HUES6 (cell line): ENCODE measurements around the gene SUCLA2.
"Not testable (repeated sequence)": the region's sequence is repeated elsewhere in the genome, so short reads cannot be mapped to it uniquely, and the experiment has no call there.

Source experiments
- H3K27ac ChIP-seq: 2 replicates; pipeline ENCODE4 v1.7.0; 2013; ENCODE audit warnings: low read depth, mild to moderate bottlenecking, low read length, inconsistent platforms
- H3K27me3 ChIP-seq: 2 replicates; pipeline ENCODE4 v1.6.1; 2013; ENCODE audit warnings: low read length; ENCODE audit not compliant: control insufficient read depth, insufficient read depth
- H3K36me3 ChIP-seq: 2 replicates; pipeline ENCODE4 v1.6.1; 2013; ENCODE audit warnings: low read length; ENCODE audit not compliant: control insufficient read depth, insufficient read depth
- H3K4me1 ChIP-seq: 2 replicates; pipeline ENCODE4 v1.6.1; 2013; ENCODE audit warnings: low read length; ENCODE audit not compliant: control insufficient read depth, insufficient read depth
- H3K4me3 ChIP-seq: 2 replicates; pipeline ENCODE4 v1.5.1; 2013; ENCODE audit warnings: low read depth, low read length
- H3K9ac ChIP-seq: one replicate; pipeline ENCODE4 v1.6.1; 2013; ENCODE audit warnings: mild to moderate bottlenecking, low read length
- H3K9me3 ChIP-seq: 2 replicates; pipeline ENCODE4 v1.6.1; 2013; ENCODE audit warnings: low read depth, low read length; ENCODE audit not compliant: control insufficient read depth, insufficient read depth

Gene SUCLA2

GRCh38 chr13:48019796-48020195 is 18.7 kb upstream of the SUCLA2 start:
- H3K36me3 ChIP-seq = no peaks in the 10 kb centered on the region
- no peak overlapping the region for H3K27ac ChIP-seq
- no peak overlapping the region for H3K4me3 ChIP-seq
- H3K9ac ChIP-seq = no peak overlapping the region
- no peaks in the 10 kb centered on the region for H3K27me3 ChIP-seq
- H3K4me1 ChIP-seq = no peaks in the 10 kb centered on the region
- H3K9me3 ChIP-seq = no peaks in the 10 kb centered on the region

- no peaks in the 10 kb centered on the region for H3K36me3 ChIP-seq
- H3K9ac ChIP-seq = no peak overlapping the region
- H3K27ac ChIP-seq = no peak overlapping the region
- H3K9me3 ChIP-seq = no peaks in the 10 kb centered on the region
- no peaks in the 10 kb centered on the region for H3K4me1 ChIP-seq
- H3K27me3 ChIP-seq = no peaks in the 10 kb centered on the region
- no peak overlapping the region for H3K4me3 ChIP-seq
Observed at GRCh38 chr13:48018637-48019036, 17.6 kb upstream of the SUCLA2 start.

- Histone ChIP-seq H3K4me3 (no peak overlapping the region), H3K36me3 (no peaks in the 10 kb centered on the region), H3K9ac (no peak overlapping the region), H3K4me1 (peaks cover 6% of the 10 kb centered on the region; the same call in 1 of the 2 replicates), H3K27ac (no peak overlapping the region), H3K27me3 (no peaks in the 10 kb centered on the region), H3K9me3 (peaks cover 2% of the 10 kb centered on the region; the same call in 1 of the 2 replicates)
Observed at GRCh38 chr13:48014359-48014758, 13.3 kb upstream of the SUCLA2 start.

GRCh38 chr13:48012668-48013067 is 11.6 kb upstream of the SUCLA2 start:
- Histone ChIP-seq H3K4me3 (no peak overlapping the region), H3K4me1 (peaks cover 9% of the 10 kb centered on the region; the same call in 1 of the 2 replicates), H3K36me3 (no peaks in the 10 kb centered on the region), H3K27me3 (no peaks in the 10 kb centered on the region), H3K27ac (no peak overlapping the region), H3K9ac (no peak overlapping the region), H3K9me3 (peaks cover 2% of the 10 kb centered on the region; the same call in 1 of the 2 replicates)

GRCh38 chr13:48010698-48011097 is 9.6 kb upstream of the SUCLA2 start:
- Histone ChIP-seq H3K9ac (no peak overlapping the region), H3K9me3 (peaks cover 2% of the 10 kb centered on the region; the same call in 1 of the 2 replicates), H3K27ac (no peak overlapping the region), H3K36me3 (no peaks in the 10 kb centered on the region), H3K4me1 (peaks cover 9% of the 10 kb centered on the region; the same call in 1 of the 2 replicates), H3K4me3 (no peak overlapping the region), H3K27me3 (no peaks in the 10 kb centered on the region)

- Histone ChIP-seq H3K9ac (no peak overlapping the region), H3K27me3 (no peaks in the 10 kb centered on the region), H3K9me3 (peaks cover 2% of the 10 kb centered on the region; the same call in 1 of the 2 replicates), H3K4me1 (peaks cover 17% of the 10 kb centered on the region), H3K36me3 (no peaks in the 10 kb centered on the region), H3K4me3 (no peak overlapping the region), H3K27ac (no peak overlapping the region)
Observed at GRCh38 chr13:48009284-48009683, 8.2 kb upstream of the SUCLA2 start.

- Histone ChIP-seq H3K9me3 (no peaks in the 10 kb centered on the region), H3K9ac (no peak overlapping the region), H3K27ac (no peak overlapping the region; the same call in 1 of the 2 replicates), H3K27me3 (no peaks in the 10 kb centered on the region), H3K4me1 (peaks cover 41% of the 10 kb centered on the region), H3K4me3 (no peak overlapping the region), H3K36me3 (no peaks in the 10 kb centered on the region)
Observed at GRCh38 chr13:48006396-48006795, 5.3 kb upstream of the SUCLA2 start.

- H3K36me3 ChIP-seq = no peaks in the 10 kb centered on the region
- peaks cover 34% of the 10 kb centered on the region for H3K4me1 ChIP-seq
- no peaks in the 10 kb centered on the region for H3K9me3 ChIP-seq
- no peaks in the 10 kb centered on the region for H3K27me3 ChIP-seq
- peak overlapping the region; percentile 95; the same call in 1 of the 2 replicates for H3K27ac ChIP-seq
- no peak overlapping the region for H3K4me3 ChIP-seq
- H3K9ac ChIP-seq = peak overlapping the region; percentile 81
Observed at GRCh38 chr13:48004201-48004600, 3.1 kb upstream of the SUCLA2 start.

GRCh38 chr13:48001999-48002398 is 926 bp upstream of the SUCLA2 start:
- H3K27ac ChIP-seq = peak overlapping the region; percentile 95; the same call in 1 of the 2 replicates
- H3K4me3 ChIP-seq = peak overlapping the region; percentile 39; the same call in 1 of the 2 replicates
- H3K36me3 ChIP-seq = peaks cover 19% of the 10 kb centered on the region
- H3K27me3 ChIP-seq, H3K9me3 ChIP-seq: not testable (repeated sequence)
- peak overlapping the region; percentile 73 for H3K9ac ChIP-seq
- peaks cover 33% of the 10 kb centered on the region for H3K4me1 ChIP-seq

- Histone ChIP-seq H3K9me3 (no peaks in the 10 kb centered on the region), H3K4me1 (peaks cover 33% of the 10 kb centered on the region), H3K36me3 (peaks cover 30% of the 10 kb centered on the region), H3K4me3 (peak overlapping the region; percentile 99), H3K27ac (peak overlapping the region; percentile 95), H3K9ac (peak overlapping the region; percentile 93), H3K27me3 (no peaks in the 10 kb centered on the region)
Observed at GRCh38 chr13:48000559-48001113, 437 bp downstream of the SUCLA2 start.

- H3K36me3 ChIP-seq = peaks cover 36% of the 10 kb centered on the region
- peak overlapping the region; percentile 95; the same call in 1 of the 2 replicates for H3K27ac ChIP-seq
- H3K9ac ChIP-seq = peak overlapping the region; percentile 93
- H3K9me3 ChIP-seq = no peaks in the 10 kb centered on the region
- peak overlapping the region; percentile 99 for H3K4me3 ChIP-seq
- no peaks in the 10 kb centered on the region for H3K27me3 ChIP-seq
- peaks cover 27% of the 10 kb centered on the region for H3K4me1 ChIP-seq
Observed at GRCh38 chr13:47999973-48000372, 1.1 kb downstream of the SUCLA2 start.
